HG03139 (cell line): ENCODE data around the gene FRMD6.
"Not testable (repeated sequence)": the region's sequence is repeated elsewhere in the genome, so short reads cannot be mapped to it uniquely, and the experiment has no call there.

Source experiments
- ATAC-seq: cut with Tn5 transposase; IDR thresholded peaks from one replicate; pipeline ENCODE4 v1.9.1; 2021; ENCODE audit not compliant: unreplicated experiment

FRMD6 gene

GRCh38 chr14:51766586-51766985 lies 114.9 kb downstream of the FRMD6 start:
- ATAC-seq, result not testable (repeated sequence)

DNA sequence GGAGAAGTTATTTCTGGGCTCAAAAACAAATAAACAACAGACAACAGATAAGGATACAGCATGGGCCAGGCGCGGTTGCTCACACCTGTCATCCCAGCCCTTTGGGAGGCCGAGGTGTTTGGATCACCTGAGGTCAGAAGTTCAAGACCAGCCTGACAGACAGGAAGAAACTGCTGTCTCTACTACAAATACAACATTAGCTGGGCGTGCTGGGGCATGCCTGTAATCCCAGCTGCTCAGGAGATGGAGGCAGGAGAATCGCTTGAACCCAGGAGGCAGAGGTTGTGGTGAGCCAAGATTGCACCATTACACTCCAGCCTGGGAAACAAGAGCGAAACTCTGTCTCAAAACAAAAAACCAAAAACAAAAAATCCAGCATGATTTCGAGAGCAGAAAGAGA lies 117.6 kb downstream of the FRMD6 start:
- not testable (repeated sequence) for ATAC-seq

GRCh38 chr14:51774209-51774608 lies 122.5 kb downstream of the FRMD6 start:
- ATAC-seq, result no peak

DNA sequence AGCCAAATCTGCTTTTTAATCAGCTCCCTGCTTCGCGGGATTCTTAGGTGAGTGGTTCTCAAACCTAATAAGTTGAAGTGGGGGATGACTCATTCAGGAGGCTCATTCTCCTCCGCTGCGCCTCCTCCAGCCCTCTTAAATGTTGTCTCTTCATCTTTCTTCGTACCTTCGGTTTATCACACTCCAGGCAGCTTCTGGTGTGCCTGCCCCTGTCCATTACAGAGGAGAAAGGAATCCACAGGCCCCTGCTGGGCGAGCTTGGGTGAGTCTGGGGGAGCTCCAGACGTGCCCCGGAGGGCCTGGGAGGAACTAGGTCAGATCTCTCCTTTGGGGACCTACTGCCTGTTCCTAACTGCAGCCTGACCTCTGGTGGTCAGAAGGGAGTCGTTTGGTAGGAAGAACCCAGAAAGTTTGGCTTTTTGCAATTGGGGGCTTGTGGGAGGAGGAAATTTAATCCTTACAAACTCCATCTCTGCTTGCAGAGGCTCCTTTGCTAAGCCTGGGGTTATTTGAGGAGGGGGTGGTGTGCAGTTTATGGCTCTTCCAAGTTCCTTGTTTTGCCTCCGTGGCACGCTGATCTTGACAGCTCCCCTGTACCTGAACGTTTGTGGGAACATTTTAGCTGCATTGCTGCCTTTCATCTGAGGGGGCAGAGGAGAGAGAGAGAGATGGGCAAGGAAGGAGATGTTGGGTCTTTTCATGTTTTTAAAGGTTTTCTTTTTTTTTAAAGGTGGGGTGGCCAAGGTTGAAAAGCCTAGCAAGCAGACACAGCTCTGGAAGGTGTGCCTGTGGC lies 124.6 kb downstream of the FRMD6 start:
- ATAC-seq, result no peak

DNA sequence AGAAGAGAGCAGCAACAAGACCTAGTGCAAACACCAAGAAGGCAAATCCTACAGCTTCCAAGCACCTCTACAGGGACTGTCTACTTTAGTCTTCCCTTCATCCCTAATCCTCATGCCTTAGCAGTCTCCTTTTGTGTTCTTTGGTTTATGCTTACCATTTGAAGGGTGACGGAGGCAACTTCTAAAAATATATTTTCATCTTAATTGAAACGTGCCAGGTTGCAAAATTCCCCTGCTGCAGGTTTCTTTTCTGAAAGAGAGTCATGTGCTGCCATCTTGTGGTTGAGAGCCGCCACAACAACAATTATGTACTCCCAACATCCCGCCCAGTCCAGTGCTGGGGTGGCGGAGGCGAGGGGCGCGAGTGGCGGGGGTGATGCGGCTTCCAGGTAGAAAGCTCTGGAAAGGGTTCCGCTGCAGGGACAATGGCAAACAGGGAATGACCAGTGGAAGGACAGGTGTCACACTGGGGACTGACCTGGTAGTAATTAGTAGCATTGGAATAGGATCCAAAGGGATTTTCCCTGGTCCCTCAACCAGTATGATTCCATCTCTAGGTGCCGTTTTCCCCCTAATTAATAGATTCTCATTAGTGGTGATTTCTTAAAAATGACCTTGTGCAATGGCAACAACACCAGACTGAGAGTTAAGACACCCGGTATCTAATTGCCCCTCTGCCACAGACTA lies 128.4 kb downstream of the FRMD6 start:
- no peak for ATAC-seq
